Stimulated activated CD8-positive, alpha-beta memory T cell treated with anti-CD3 and anti-CD28 coated beads, Interleukin-15, amount 100 ng/mL, for 24 hours (primary cell): ENCODE data around the gene GALT.
A peak's percentile ranks its signal among the peaks of the same experiment; 100 is the strongest.

Source experiments
- DNase-seq: peaks from one replicate; pipeline ENCODE4 v3.0.0-alpha.2; 2020; ENCODE audit warnings: low read depth

GALT gene

GRCh38 chr9:34646211-34647083 lies at the start of gene GALT:
Gene GALT, plus strand, starts transcription at chr9:34646675. Its CDS starts 30 bp downstream, at chr9:34646705.
- peak; percentile 89 for DNase-seq

GRCh38 chr9:34599546-34599945 lies 46.9 kb upstream of the GALT start:
- DNase-seq, result no peak

GRCh38 chr9:34600908-34601307 lies 45.6 kb upstream of the GALT start:
- no peak for DNase-seq

GRCh38 chr9:34601937-34602573 lies 44.4 kb upstream of the GALT start:
- DNase-seq, result no peak

- peak; percentile 73 for DNase-seq
These were observed 42.8 kb upstream of the GALT start for GRCh38 chr9:34603610-34604231.

GRCh38 chr9:34606190-34606589 lies 40.3 kb upstream of the GALT start:
- no peak for DNase-seq

GRCh38 chr9:34606905-34607304 lies 39.6 kb upstream of the GALT start:
- no peak for DNase-seq

- no peak for DNase-seq
These were observed 39.1 kb upstream of the GALT start for GRCh38 chr9:34607331-34607730.

GRCh38 chr9:34610434-34611206 lies 35.9 kb upstream of the GALT start:
- no peak for DNase-seq

GRCh38 chr9:34611251-34611810 lies 35.1 kb upstream of the GALT start:
- no peak for DNase-seq

GRCh38 chr9:34611811-34612787 lies 34.4 kb upstream of the GALT start, which contains the start of gene RPP25L:
Gene RPP25L, minus strand, starts transcription at chr9:34612097. Its CDS starts 801 bp downstream, at chr9:34611296.
- DNase-seq, result peak; percentile 79

GRCh38 chr9:34612788-34613390 lies 33.6 kb upstream of the GALT start:
- DNase-seq, result no peak

GRCh38 chr9:34615132-34615531 lies 31.3 kb upstream of the GALT start:
- DNase-seq, result no peak

GRCh38 chr9:34620061-34620994 lies 26.1 kb upstream of the GALT start, which contains the start of gene DCTN3:
Gene DCTN3, minus strand, starts transcription at chr9:34620495. Its CDS starts 31 bp downstream, at chr9:34620464.
- DNase-seq, result peak; percentile 62

- DNase-seq, result no peak
These were observed 22.9 kb upstream of the GALT start for GRCh38 chr9:34623374-34624235.

GRCh38 chr9:34624475-34625185 lies 21.8 kb upstream of the GALT start:
- DNase-seq, result no peak

GRCh38 chr9:34625186-34625486 lies 21.3 kb upstream of the GALT start:
- no peak for DNase-seq
